Measurements from ENCODE around the gene ICAM2. TPM values are rescaled to one million over a fixed set of nuclear protein-coding genes. Genes with fewer than 3 reads are reported as not detected.

The ICAM2 gene
- total and polyA plus RNA-seq, 7 donors: 6.0 to 59.5 (median 28.5) TPM

- Histone ChIP-seq H3K4me1 (no peaks in the 10 kb centered on the region), H3K27me3 (peaks cover 0 to 7% (median 0%) of the 10 kb centered on the region in 3 donors), H3K9me3 (no peaks in the 10 kb centered on the region), H3K36me3 (no peaks in the 10 kb centered on the region), H3K4me3 (no peak overlapping the region), H3K27ac (no peak overlapping the region)
- DNase-seq: no peak
- intact Hi-C loops (cut with DNase I): loop anchor here (5.0 kb wide), 1 partner anchor 37 kb away; no protein-coding TSS in a partner anchor
- WGBS, 2 donors: 89 to 91% methylated on average over 4 of the region's 4 CpGs
- TF ChIP-seq CTCF (IDR thresholded peaks at IDR 0.05) (no peak), POLR2AphosphoS5 (IDR thresholded peaks at IDR 0.05) (no peak), POLR2A (IDR thresholded peaks at IDR 0.05) (no peak), EP300 (IDR thresholded peaks at IDR 0.05) (no peak)
Measured at GRCh38 chr17:63955791-63956190, 64.6 kb downstream of the ICAM2 start.

- 75 to 85% methylated on average over 11 of the region's 11 CpGs for WGBS, 2 donors
- no peak for DNase-seq
- no peak for TF ChIP-seq EP300 (IDR thresholded peaks at IDR 0.05)
- TF ChIP-seq POLR2AphosphoS5 (IDR thresholded peaks at IDR 0.05): no peak
- TF ChIP-seq POLR2A (IDR thresholded peaks at IDR 0.05): no peak
- no peak for TF ChIP-seq CTCF (IDR thresholded peaks at IDR 0.05)
Measured at GRCh38 chr17:63955232-63955631, 65.2 kb downstream of the ICAM2 start.

GRCh38 chr17:63954402-63955063 lies 65.9 kb downstream of the ICAM2 start:
- Histone ChIP-seq H3K9me3 (no peaks in the 10 kb centered on the region), H3K27ac (no peak overlapping the region), H3K36me3 (no peaks in the 10 kb centered on the region), H3K4me3 (no peak overlapping the region), H3K27me3 (no peaks in the 10 kb centered on the region), H3K4me1 (no peaks in the 10 kb centered on the region)
- intact Hi-C loops (cut with DNase I): loop anchor here (5.0 kb wide), 1 partner anchor 38 kb away; no protein-coding TSS in a partner anchor
- WGBS, 2 donors: 34 to 35% methylated on average over 11 of the region's 11 CpGs
- DNase-seq: no peak
- TF ChIP-seq POLR2A (IDR thresholded peaks at IDR 0.05) (no peak), CTCF (IDR thresholded peaks at IDR 0.05) (no peak), POLR2AphosphoS5 (IDR thresholded peaks at IDR 0.05) (no peak), EP300 (IDR thresholded peaks at IDR 0.05) (no peak)

More at GRCh38 chr17:63955232-63955631, 65.2 kb downstream of the ICAM2 start:
- Histone ChIP-seq H3K27me3 (peaks cover 0 to 5% (median 0%) of the 10 kb centered on the region in 3 donors), H3K9me3 (no peaks in the 10 kb centered on the region), H3K36me3 (no peaks in the 10 kb centered on the region), H3K27ac (no peak overlapping the region), H3K4me1 (no peaks in the 10 kb centered on the region), H3K4me3 (no peak overlapping the region)
- intact Hi-C loops (cut with DNase I): loop anchor here (5.0 kb wide), 1 partner anchor 37 kb away; no protein-coding TSS in a partner anchor

Other genes with a start within 250 kb of the ICAM2 start
- 10 to 100 TPM; 35.7 to 47.1 (median 43.5) TPM for gene CCDC47, start 247.0 kb downstream of the ICAM2 start, total RNA-seq
- gene CCDC47, start 247.0 kb downstream of the ICAM2 start, polyA plus RNA-seq: 10 to 100 TPM; 12.0 to 65.4 (median 39.3) TPM
- gene DDX42, start 246.5 kb downstream of the ICAM2 start, total RNA-seq: 100 to 1,000 TPM in 2 of 4 donors, 10 to 100 TPM in 2; 82.0 to 136 (median 101) TPM
- gene DDX42, start 246.5 kb downstream of the ICAM2 start, polyA plus RNA-seq: 10 to 100 TPM; 30.7 to 62.3 (median 40.8) TPM
- 100 to 1,000 TPM in 3 of 4 donors, 10 to 100 TPM in 1; 94.2 to 161 (median 113) TPM for gene PSMC5, start 193.2 kb downstream of the ICAM2 start, total RNA-seq
- gene PSMC5, start 193.2 kb downstream of the ICAM2 start, polyA plus RNA-seq: 100 to 1,000 TPM in 2 of 3 donors, 10 to 100 TPM in 1; 95.7 to 157 (median 130) TPM
- gene FTSJ3, start 193.0 kb downstream of the ICAM2 start, total RNA-seq: 10 to 100 TPM; 31.0 to 65.8 (median 47.6) TPM
- 10 to 100 TPM in 2 of 3 donors, 1 to 10 TPM in 1; 7.9 to 30.7 (median 10.2) TPM for gene FTSJ3, start 193.0 kb downstream of the ICAM2 start, polyA plus RNA-seq
- gene SMARCD2, start 177.9 kb downstream of the ICAM2 start, total RNA-seq: 100 to 1,000 TPM in 2 of 4 donors, 10 to 100 TPM in 2; 79.7 to 122 (median 105) TPM
- gene SMARCD2, start 177.9 kb downstream of the ICAM2 start, polyA plus RNA-seq: 10 to 100 TPM; 44.4 to 95.9 (median 50.6) TPM
- not detected for gene CSH2, start 147.0 kb downstream of the ICAM2 start, total RNA-seq
- not detected for gene CSH2, start 147.0 kb downstream of the ICAM2 start, polyA plus RNA-seq
- gene GH2, start 138.7 kb downstream of the ICAM2 start, total RNA-seq: not detected
- gene GH2, start 138.7 kb downstream of the ICAM2 start, polyA plus RNA-seq: not detected
- not detected for gene CSH1, start 124.1 kb downstream of the ICAM2 start, total RNA-seq
- gene CSH1, start 124.1 kb downstream of the ICAM2 start, polyA plus RNA-seq: not detected
- not detected for gene CSHL1, start 109.4 kb downstream of the ICAM2 start, total RNA-seq
- gene CSHL1, start 109.4 kb downstream of the ICAM2 start, polyA plus RNA-seq: not detected
- not detected for gene GH1, start 101.8 kb downstream of the ICAM2 start, total RNA-seq
- gene GH1, start 101.8 kb downstream of the ICAM2 start, polyA plus RNA-seq: under 1 TPM in 1 of 3 donors, not detected in 2; 0.25 TPM
- gene CD79B, start 88.3 kb downstream of the ICAM2 start, total RNA-seq: 1 to 10 TPM in 2 of 4 donors, under 1 TPM in 2; 0.66 to 1.8 (median 0.96) TPM
- 100 to 1,000 TPM in 1 of 3 donors, 1 to 10 TPM in 1, not detected in 1; 2.4 to 112 TPM for gene CD79B, start 88.3 kb downstream of the ICAM2 start, polyA plus RNA-seq
- gene SCN4A, start 47.7 kb downstream of the ICAM2 start, total RNA-seq: 1 to 10 TPM in 2 of 4 donors, under 1 TPM in 2; 0.68 to 4.2 (median 1.0) TPM
- under 1 TPM in 2 of 3 donors, not detected in 1; 0.23 to 0.52 TPM for gene SCN4A, start 47.7 kb downstream of the ICAM2 start, polyA plus RNA-seq
- not detected for gene PRR29, start 22.3 kb downstream of the ICAM2 start, total RNA-seq
- gene PRR29, start 22.3 kb downstream of the ICAM2 start, polyA plus RNA-seq: under 1 TPM in 2 of 3 donors, not detected in 1; 0.22 to 0.60 TPM
- 1 to 10 TPM; 7.1 to 9.4 (median 8.2) TPM for gene ERN1, start 109.5 kb upstream of the ICAM2 start, total RNA-seq
- 1 to 10 TPM; 1.2 to 8.3 (median 1.6) TPM for gene ERN1, start 109.5 kb upstream of the ICAM2 start, polyA plus RNA-seq
- gene TEX2, start 242.6 kb upstream of the ICAM2 start, total RNA-seq: 10 to 100 TPM; 39.3 to 50.7 (median 42.5) TPM
- gene TEX2, start 242.6 kb upstream of the ICAM2 start, polyA plus RNA-seq: 10 to 100 TPM in 1 of 3 donors, 1 to 10 TPM in 2; 4.6 to 14.5 (median 7.8) TPM

All from sigmoid colon (tissue), 7 donors.